K562 (cell line): ENCODE results near the gene ABCA3. TPM values are rescaled to one million over a fixed set of nuclear protein-coding genes. Genes with fewer than 3 reads are reported as not detected.

Source experiments
- BCOR ChIP-seq: fragments of 450-650 bp; IDR thresholded peaks from 2 replicates; pipeline ENCODE4 v1.6.1; 2016
- CBFB ChIP-seq: sonication (generic); formaldehyde crosslinking; IDR thresholded peaks from 2 replicates; pipeline ENCODE4 v1.4.0; 2020; ENCODE audit warnings: mild to moderate bottlenecking, missing genetic modification reagents
- CCNT2 ChIP-seq: IDR thresholded peaks from 2 replicates; pipeline ENCODE4 v1.6.1; 2011; ENCODE audit warnings: borderline replicate concordance, low read depth, mild to moderate bottlenecking, moderate library complexity, mixed read lengths, low read length; ENCODE audit not compliant: insufficient read length; ENCODE audit errors: extremely low read depth
- CSDE1 ChIP-seq, 2 experiments: fragments of 450-650 bp; IDR thresholded peaks; 2 replicates each; pipeline ENCODE4 v1.6.1; 2016; ENCODE audit warnings: mild to moderate bottlenecking in 1 of 2
- CTBP1 ChIP-seq: fragments of 450-650 bp; IDR thresholded peaks from 2 replicates; pipeline ENCODE4 v1.6.1; 2016; ENCODE audit warnings: borderline replicate concordance
- ILK ChIP-seq: fragments of 450-650 bp; IDR thresholded peaks from 2 replicates; pipeline ENCODE4 v1.6.1; 2016; ENCODE audit warnings: missing genetic modification characterization, low read depth, mild to moderate bottlenecking, missing compliant biosample characterization, moderate library complexity, borderline replicate concordance
- KDM5B ChIP-seq: fragments of 200-600 bp; sonication (generic); IDR thresholded peaks from 2 replicates; pipeline ENCODE4 v1.6.1; 2012; ENCODE audit warnings: low read depth, mild to moderate bottlenecking, moderate library complexity, low read length, control low read depth, inconsistent platforms; ENCODE audit not compliant: insufficient replicate concordance
- MTF1 ChIP-seq: fragments of 250-450 bp; sonication (Bioruptor Pico); IDR thresholded peaks from 2 replicates; pipeline ENCODE4 v1.9.0; 2021; ENCODE audit warnings: moderate library complexity, mild to moderate bottlenecking, inconsistent platforms, borderline replicate concordance
- PHF8 ChIP-seq: fragments of 200-600 bp; sonication (generic); IDR thresholded peaks from 2 replicates; pipeline ENCODE4 v1.6.1; 2012; ENCODE audit warnings: mixed run types, mild to moderate bottlenecking, inconsistent platforms, low read length, moderate library complexity, borderline replicate concordance
- PTRF ChIP-seq: fragments of 450-650 bp; IDR thresholded peaks from 2 replicates; pipeline ENCODE4 v1.6.1; 2016; ENCODE audit warnings: mild to moderate bottlenecking, missing genetic modification characterization, missing compliant biosample characterization
- SMARCA5 ChIP-seq: fragments of 450-650 bp; IDR thresholded peaks from 2 replicates; pipeline ENCODE4 v1.6.1; 2016
- SREBF2 ChIP-seq: sonication (generic); formaldehyde crosslinking; IDR thresholded peaks from 2 replicates; pipeline ENCODE4 v1.4.0; 2020; ENCODE audit warnings: mild to moderate bottlenecking, missing genetic modification reagents
- ZNF324 ChIP-seq: fragments of 250-450 bp; sonication (Bioruptor Pico); IDR thresholded peaks from 2 replicates; pipeline ENCODE4 v1.4.0; 2020; ENCODE audit warnings: mild to moderate bottlenecking
- ZNF354B ChIP-seq: fragments of 250-450 bp; sonication (Bioruptor Pico); IDR thresholded peaks from 2 replicates; pipeline ENCODE4 v1.4.0; 2020
- ZNF583 ChIP-seq: fragments of 250-450 bp; sonication (Bioruptor Pico); IDR thresholded peaks from 2 replicates; pipeline ENCODE4 v1.4.0; 2020
- ZNF584 ChIP-seq: fragments of 200-800 bp; sonication (Bioruptor generic); IDR thresholded peaks from 2 replicates; pipeline ENCODE4 v1.6.1; 2016; ENCODE audit warnings: low read depth, mild to moderate bottlenecking, missing genetic modification characterization, missing compliant biosample characterization
- ZNF707 ChIP-seq: fragments of 250-450 bp; sonication (Bioruptor Pico); conservative IDR thresholded peaks from 2 replicates; pipeline ENCODE4 v1.8.0; 2022; ENCODE audit warnings: inconsistent platforms, mild to moderate bottlenecking, moderate library complexity
- ZNF79 ChIP-seq: fragments of 250-450 bp; sonication (Bioruptor Pico); IDR thresholded peaks from 2 replicates; pipeline ENCODE4 v1.4.0; 2020; ENCODE audit warnings: low read depth, mild to moderate bottlenecking, moderate library complexity
- polyA plus RNA-seq, 8 experiments: library from polyadenylated mRNA; depleted of rRNA in 4 of 8; stranded (reverse) in 5 of 8; unstranded in 3 of 8; fragments of >200 nt; fragmentation: Nextera tagmentation in 2 of 8; fragmentation: Illumina TruSeq in 1 of 8; extraction: Ambion mirVana in 2 of 8; extraction: Trizol in 1 of 8; gene quantifications; 2 replicates each; pipeline versions ENCODE4 v1.2.1 to v1.2.3, GENCODE V29; 2011 to 2014; ENCODE audit warnings: inconsistent platforms in 1 of 8, missing spikeins in 1 of 8
- total RNA-seq, 7 experiments: library from RNA; depleted of rRNA in 6 of 7; stranded (reverse); fragments of >200 nt in 6 of 7; fragmentation: Illumina TruSeq in 2 of 7; extraction: Trizol in 2 of 7; gene quantifications; 2 replicates each; pipeline versions ENCODE4 v1.2.1 to v1.2.3, GENCODE V29; 2011 to 2021; ENCODE audit warnings: low replicate concordance in 1 of 7
- TF ChIP-seq, protein P1 (sequence below): fragments of 450-650 bp; conservative IDR thresholded peaks from 2 replicates; pipeline ENCODE4 v1.6.1; 2016; ENCODE audit warnings: missing genetic modification characterization, low read depth, mild to moderate bottlenecking, missing compliant biosample characterization, moderate library complexity
- TF ChIP-seq, protein P2 (sequence below): fragments of 450-650 bp; IDR thresholded peaks from 2 replicates; pipeline ENCODE4 v1.6.1; 2017; ENCODE audit warnings: antibody characterized with exemption
- TF ChIP-seq, protein P3 (sequence below): fragments of 250-450 bp; sonication (Bioruptor Pico); IDR thresholded peaks from 2 replicates; pipeline ENCODE4 v1.8.0; 2021; ENCODE audit warnings: moderate library complexity, mild to moderate bottlenecking, inconsistent platforms
- TF ChIP-seq, protein P4 (sequence below): fragments of 250-450 bp; sonication (Bioruptor Pico); IDR thresholded peaks from 2 replicates; pipeline ENCODE4 v1.4.0; 2020; ENCODE audit warnings: mild to moderate bottlenecking

ABCA3 gene
- total and polyA plus RNA-seq, 9 of the 15 experiments (the other 6 are each of a cell fraction or from before 2014, with no cell fraction given): 0.66 to 23.7 (median 6.9) TPM

DNA sequence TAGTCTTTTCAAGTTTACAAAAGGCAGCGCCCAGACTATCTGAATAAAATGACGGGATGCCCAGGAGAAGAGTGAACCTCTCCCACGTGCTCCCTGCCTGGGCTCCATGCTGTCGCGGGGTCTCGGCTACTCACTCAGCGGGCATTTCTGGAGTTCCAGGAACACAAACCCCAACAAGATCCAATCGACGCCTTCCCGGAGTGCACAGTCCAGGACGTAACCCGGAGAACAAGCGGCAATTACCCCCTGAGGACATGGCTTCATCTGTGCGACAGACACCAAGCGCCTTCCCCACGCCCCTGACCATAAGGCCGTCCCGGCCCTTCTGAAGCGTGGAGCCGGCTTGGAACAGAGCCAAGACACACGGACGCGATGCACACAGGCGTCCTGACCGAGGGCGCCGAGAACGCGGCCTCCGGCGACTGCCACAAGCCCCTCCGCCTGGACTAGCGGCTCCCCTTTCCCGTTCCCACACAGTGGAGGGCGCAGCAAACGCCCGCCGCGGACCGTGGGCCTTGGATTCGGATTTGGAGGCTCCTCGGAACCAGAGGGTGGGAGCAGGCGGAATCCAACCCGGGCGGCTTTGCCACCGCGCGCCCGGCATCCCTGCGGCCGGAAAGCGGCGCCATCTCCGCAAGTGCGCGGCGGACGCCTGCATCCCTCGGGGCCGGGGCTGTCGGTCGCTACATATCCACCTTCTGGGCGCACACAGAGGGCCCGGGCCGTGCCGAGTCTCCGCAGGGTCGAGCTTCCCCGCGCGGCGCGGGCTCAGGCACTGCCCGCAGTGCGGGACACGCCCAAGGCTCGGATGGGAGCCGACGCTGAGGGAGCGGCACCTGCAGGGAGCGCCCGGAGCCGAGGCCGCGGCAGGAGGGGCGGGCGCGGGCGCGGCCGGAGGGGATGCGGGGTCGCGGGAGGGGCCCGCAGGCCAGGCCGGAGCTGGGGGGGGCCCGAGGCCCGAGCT is 725 bp downstream of the ABCA3 start (continued):
- TF ChIP-seq BCOR (0 out of 2 replicates have a peak, but pooled peaks have one; percentile 21), SREBF2 (CRISPR knock-in tag) (no peak), ZNF354B (no peak), CCNT2 (no peak), MTF1 (CRISPR knock-in tag) (no peak), ZNF584 (CRISPR knock-in tag) (no peak), PTRF (tag) (no peak), PHF8 (peak; percentile 54; the same call in 1 of the 2 replicates), ZNF79 (CRISPR knock-in tag) (no peak), ZNF707 (CRISPR knock-in tag) (no peak), KDM5B (peak; percentile 58), CSDE1 (IDR thresholded peaks at IDR 0.05) (no peak), CBFB (peak; percentile 90), ZNF583 (CRISPR knock-in tag) (no peak), ZNF324 (CRISPR knock-in tag) (no peak), CTBP1 (peak; percentile 87), ILK (tag) (no peak), SMARCA5 (no peak)
- TF ChIP-seq, protein P1, sequence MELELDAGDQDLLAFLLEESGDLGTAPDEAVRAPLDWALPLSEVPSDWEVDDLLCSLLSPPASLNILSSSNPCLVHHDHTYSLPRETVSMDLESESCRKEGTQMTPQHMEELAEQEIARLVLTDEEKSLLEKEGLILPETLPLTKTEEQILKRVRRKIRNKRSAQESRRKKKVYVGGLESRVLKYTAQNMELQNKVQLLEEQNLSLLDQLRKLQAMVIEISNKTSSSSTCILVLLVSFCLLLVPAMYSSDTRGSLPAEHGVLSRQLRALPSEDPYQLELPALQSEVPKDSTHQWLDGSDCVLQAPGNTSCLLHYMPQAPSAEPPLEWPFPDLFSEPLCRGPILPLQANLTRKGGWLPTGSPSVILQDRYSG: 0 out of 2 replicates have a peak, but pooled peaks have one; percentile 49
- TF ChIP-seq, protein P2, sequence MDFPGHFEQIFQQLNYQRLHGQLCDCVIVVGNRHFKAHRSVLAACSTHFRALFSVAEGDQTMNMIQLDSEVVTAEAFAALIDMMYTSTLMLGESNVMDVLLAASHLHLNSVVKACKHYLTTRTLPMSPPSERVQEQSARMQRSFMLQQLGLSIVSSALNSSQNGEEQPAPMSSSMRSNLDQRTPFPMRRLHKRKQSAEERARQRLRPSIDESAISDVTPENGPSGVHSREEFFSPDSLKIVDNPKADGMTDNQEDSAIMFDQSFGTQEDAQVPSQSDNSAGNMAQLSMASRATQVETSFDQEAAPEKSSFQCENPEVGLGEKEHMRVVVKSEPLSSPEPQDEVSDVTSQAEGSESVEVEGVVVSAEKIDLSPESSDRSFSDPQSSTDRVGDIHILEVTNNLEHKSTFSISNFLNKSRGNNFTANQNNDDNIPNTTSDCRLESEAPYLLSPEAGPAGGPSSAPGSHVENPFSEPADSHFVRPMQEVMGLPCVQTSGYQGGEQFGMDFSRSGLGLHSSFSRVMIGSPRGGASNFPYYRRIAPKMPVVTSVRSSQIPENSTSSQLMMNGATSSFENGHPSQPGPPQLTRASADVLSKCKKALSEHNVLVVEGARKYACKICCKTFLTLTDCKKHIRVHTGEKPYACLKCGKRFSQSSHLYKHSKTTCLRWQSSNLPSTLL: no peak
- TF ChIP-seq, protein P3, sequence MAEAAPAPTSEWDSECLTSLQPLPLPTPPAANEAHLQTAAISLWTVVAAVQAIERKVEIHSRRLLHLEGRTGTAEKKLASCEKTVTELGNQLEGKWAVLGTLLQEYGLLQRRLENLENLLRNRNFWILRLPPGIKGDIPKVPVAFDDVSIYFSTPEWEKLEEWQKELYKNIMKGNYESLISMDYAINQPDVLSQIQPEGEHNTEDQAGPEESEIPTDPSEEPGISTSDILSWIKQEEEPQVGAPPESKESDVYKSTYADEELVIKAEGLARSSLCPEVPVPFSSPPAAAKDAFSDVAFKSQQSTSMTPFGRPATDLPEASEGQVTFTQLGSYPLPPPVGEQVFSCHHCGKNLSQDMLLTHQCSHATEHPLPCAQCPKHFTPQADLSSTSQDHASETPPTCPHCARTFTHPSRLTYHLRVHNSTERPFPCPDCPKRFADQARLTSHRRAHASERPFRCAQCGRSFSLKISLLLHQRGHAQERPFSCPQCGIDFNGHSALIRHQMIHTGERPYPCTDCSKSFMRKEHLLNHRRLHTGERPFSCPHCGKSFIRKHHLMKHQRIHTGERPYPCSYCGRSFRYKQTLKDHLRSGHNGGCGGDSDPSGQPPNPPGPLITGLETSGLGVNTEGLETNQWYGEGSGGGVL: no peak
- TF ChIP-seq, protein P4, sequence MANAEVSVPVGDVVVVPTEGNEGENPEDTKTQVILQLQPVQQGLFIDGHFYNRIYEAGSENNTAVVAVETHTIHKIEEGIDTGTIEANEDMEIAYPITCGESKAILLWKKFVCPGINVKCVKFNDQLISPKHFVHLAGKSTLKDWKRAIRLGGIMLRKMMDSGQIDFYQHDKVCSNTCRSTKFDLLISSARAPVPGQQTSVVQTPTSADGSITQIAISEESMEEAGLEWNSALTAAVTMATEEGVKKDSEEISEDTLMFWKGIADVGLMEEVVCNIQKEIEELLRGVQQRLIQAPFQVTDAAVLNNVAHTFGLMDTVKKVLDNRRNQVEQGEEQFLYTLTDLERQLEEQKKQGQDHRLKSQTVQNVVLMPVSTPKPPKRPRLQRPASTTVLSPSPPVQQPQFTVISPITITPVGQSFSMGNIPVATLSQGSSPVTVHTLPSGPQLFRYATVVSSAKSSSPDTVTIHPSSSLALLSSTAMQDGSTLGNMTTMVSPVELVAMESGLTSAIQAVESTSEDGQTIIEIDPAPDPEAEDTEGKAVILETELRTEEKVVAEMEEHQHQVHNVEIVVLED (CRISPR knock-in tag): no peak
